ENCODE results near the gene SOX6.

GRCh38 chr11:16086229-16086819 is 270.0 kb downstream of the SOX6 start:
- TF ChIP-seq YY1 (IDR thresholded peaks at IDR 0.05; ENCODE audit: insufficient read depth, insufficient replicate concordance, low read depth, low read length) (no peak), NFYC (CRISPR knock-in tag; IDR thresholded peaks at IDR 0.05) (no peak), ZBTB37 (CRISPR knock-in tag; IDR thresholded peaks at IDR 0.05) (no peak), ZNF589 (CRISPR knock-in tag; conservative IDR thresholded peaks at IDR 0.05) (no peak), SP1 (IDR thresholded peaks at IDR 0.05) (no peak), SP1 (CRISPR knock-in tag; IDR thresholded peaks at IDR 0.05) (no peak)
